Thyroid gland (tissue), 4 donors: ENCODE results near the gene NPC1. TPM values are rescaled to one million over a fixed set of nuclear protein-coding genes. Genes with fewer than 3 reads are reported as not detected.

Source experiments
- DNase-seq, 2 donors: peaks; one replicate each; pipeline ENCODE4 v3.0.0-alpha.2; 2019
- H3K27ac ChIP-seq, 3 donors: fragments of 200-600 bp; sonication (generic); 1 replicate in 2 of 3; 2 replicates in 1 of 3; pipeline ENCODE4 v1.5.1; 2016 to 2019; ENCODE audit warnings: mild to moderate bottlenecking in 1 of 3, moderate library complexity in 1 of 3
- H3K27me3 ChIP-seq: fragments of 200-600 bp; sonication (generic); one replicate; pipeline ENCODE4 v1.5.1; 2019
- H3K36me3 ChIP-seq, 2 donors: fragments of 200-600 bp; sonication (generic); one replicate each; pipeline ENCODE4 v1.5.1; 2016 to 2019
- H3K4me1 ChIP-seq, 2 donors: fragments of 200-600 bp; sonication (generic); one replicate each; pipeline ENCODE4 v1.5.1; 2017 to 2019
- H3K4me3 ChIP-seq, 3 donors: fragments of 200-600 bp; sonication (generic); replicated peaks in 1 of 3; 1 replicate in 2 of 3; 2 replicates in 1 of 3; pipeline ENCODE4 v1.5.1; 2016; ENCODE audit warnings: mild to moderate bottlenecking in 1 of 3
- H3K9me3 ChIP-seq: fragments of 200-600 bp; sonication (generic); one replicate; pipeline ENCODE4 v1.5.1; 2017
- CTCF ChIP-seq, 6 experiments: fragments of 200-600 bp in 3 of 6; fragments of 450-650 bp in 3 of 6; sonication (generic) in 3 of 6; IDR thresholded peaks; one replicate each; pipeline ENCODE4 v1.5.1; 2016 to 2019; ENCODE audit warnings: antibody characterized with exemption in 6 of 6, mild to moderate bottlenecking in 2 of 6, inconsistent platforms in 1 of 6, moderate library complexity in 1 of 6
- POLR2A ChIP-seq, 2 donors: fragments of 450-650 bp; IDR thresholded peaks; one replicate each; pipeline ENCODE4 v1.6.1; 2017; ENCODE audit warnings: antibody characterized with exemption in 2 of 2, mild to moderate bottlenecking in 2 of 2, moderate library complexity in 1 of 2
- WGBS, 2 donors: methylation state at CpG; one replicate each; pipeline ENCODE4 v1.1.5; 2017; 5-methylcytosine and 5-hydroxymethylcytosine counted together
- intact Hi-C: fragments of 100-400 bp; cut with DNase I; formaldehyde crosslinking; loops from one replicate; pipeline ENCODE4 v1.15.1; 2023
- total RNA-seq, 4 donors: library from RNA; depleted of rRNA; stranded (reverse); fragments of >200 nt; gene quantifications; one replicate each; pipeline ENCODE4 v1.2.3, GENCODE V29; 2016

NPC1 gene
- total RNA-seq, 4 donors from 2014 or later: 32.8 to 68.6 (median 42.0) TPM

- H3K27me3 ChIP-seq: no peaks in the 10 kb centered on the region
- TF ChIP-seq POLR2A (IDR thresholded peaks at IDR 0.05): no peak
- TF ChIP-seq CTCF (IDR thresholded peaks at IDR 0.05): no peak
- 92 to 93% methylated on average over 4 of the region's 4 CpGs for WGBS, 2 donors
- no peak overlapping the region for H3K4me3 ChIP-seq
- peaks cover 5 to 10% of the 10 kb centered on the region in 2 donors for H3K4me1 ChIP-seq
- H3K27ac ChIP-seq: no peak overlapping the region
- peaks cover 5 to 7% of the 10 kb centered on the region in 2 donors for H3K36me3 ChIP-seq
- intact Hi-C loops: no loop called here
- H3K9me3 ChIP-seq: no peaks in the 10 kb centered on the region
- DNase-seq: no peak
Measured at GRCh38 chr18:23573020-23573419, 13.3 kb downstream of the NPC1 start.

GRCh38 chr18:23572570-23572969 is 13.7 kb downstream of the NPC1 start:
- DNase-seq: no peak
- Histone ChIP-seq H3K27ac (no peak overlapping the region), H3K4me3 (no peak overlapping the region), H3K4me1 (peaks cover 5 to 10% of the 10 kb centered on the region in 2 donors), H3K36me3 (peaks cover 7 to 9% of the 10 kb centered on the region in 2 donors), H3K27me3 (no peaks in the 10 kb centered on the region), H3K9me3 (no peaks in the 10 kb centered on the region)
- TF ChIP-seq CTCF (IDR thresholded peaks at IDR 0.05) (no peak), POLR2A (IDR thresholded peaks at IDR 0.05) (no peak)
- 85 to 87% methylated on average over 5 of the region's 5 CpGs for WGBS, 2 donors
- intact Hi-C loops: no loop called here

- no peaks in the 10 kb centered on the region for H3K27me3 ChIP-seq
- H3K4me1 ChIP-seq: peaks cover 5 to 10% of the 10 kb centered on the region in 2 donors
- no peak for DNase-seq
- no peaks in the 10 kb centered on the region for H3K9me3 ChIP-seq
- TF ChIP-seq CTCF (IDR thresholded peaks at IDR 0.05) (no peak), POLR2A (IDR thresholded peaks at IDR 0.05) (no peak)
- peaks cover 9 to 12% of the 10 kb centered on the region in 2 donors for H3K36me3 ChIP-seq
- no peak overlapping the region for H3K4me3 ChIP-seq
- intact Hi-C loops: no loop called here
- H3K27ac ChIP-seq: no peak overlapping the region
- 88 to 92% methylated on average over 2 of the region's 2 CpGs for WGBS, 2 donors
Measured at GRCh38 chr18:23572012-23572411, 14.3 kb downstream of the NPC1 start.

- peaks cover 9 to 13% of the 10 kb centered on the region in 2 donors for H3K36me3 ChIP-seq
- 73 to 97% methylated on average over 3 of the region's 3 CpGs for WGBS, 2 donors
- intact Hi-C loops: no loop called here
- TF ChIP-seq POLR2A (IDR thresholded peaks at IDR 0.05): no peak
- no peak for TF ChIP-seq CTCF (IDR thresholded peaks at IDR 0.05)
- no peaks in the 10 kb centered on the region for H3K9me3 ChIP-seq
- no peak for DNase-seq
- peaks cover 5 to 10% of the 10 kb centered on the region in 2 donors for H3K4me1 ChIP-seq
- H3K4me3 ChIP-seq: no peak overlapping the region
- H3K27ac ChIP-seq: no peak overlapping the region
- no peaks in the 10 kb centered on the region for H3K27me3 ChIP-seq
Measured at GRCh38 chr18:23570912-23571504, 15.3 kb downstream of the NPC1 start.

- Histone ChIP-seq H3K36me3 (peaks cover 9 to 13% of the 10 kb centered on the region in 2 donors), H3K27me3 (no peaks in the 10 kb centered on the region), H3K9me3 (no peaks in the 10 kb centered on the region), H3K4me3 (no peak overlapping the region), H3K4me1 (peaks cover 5% of the 10 kb centered on the region in 2 donors), H3K27ac (no peak overlapping the region)
- 98 to 100% methylated on average over 5 of the region's 5 CpGs for whole genome bisulfite sequencing, 2 donors
- intact Hi-C loops: no loop called here
- TF ChIP-seq POLR2A (IDR thresholded peaks at IDR 0.05): no peak
- no peak for TF ChIP-seq CTCF (IDR thresholded peaks at IDR 0.05)
- DNase-seq: no peak
Measured at GRCh38 chr18:23569299-23570063, 16.8 kb downstream of the NPC1 start.
